B cell (primary cell): ENCODE data around the gene CTNNA2. TPM values are rescaled to one million over a fixed set of nuclear protein-coding genes. Genes with fewer than 3 reads are reported as not detected.

Source experiments
- ATAC-seq: fragments of 200-7000 bp; cut with Tn5 transposase; one replicate; pipeline ENCODE4 v1.10.0; 2021; ENCODE audit warnings: low read depth, mild to moderate bottlenecking, moderate number of reproducible peaks, moderate library complexity
- CTCF ChIA-PET: fragments of 350-600 bp; sonication (Branson Sonifier 250); formaldehyde crosslinking; loops from one replicate; lab custom pipeline; 2021; ENCODE audit warnings: antibody characterized with exemption, inconsistent platforms; lab: Charles Lee
- POLR2A ChIA-PET: fragments of 350-600 bp; sonication (Branson Sonifier 250); formaldehyde crosslinking; loops from one replicate; lab custom pipeline; 2021; ENCODE audit warnings: antibody characterized with exemption; lab: Charles Lee
- DNase-seq: peaks from one replicate; pipeline ENCODE4 v3.0.0; 2013
- H2AFZ ChIP-seq: 2 replicates; pipeline ENCODE4 v1.6.1; 2012; ENCODE audit warnings: mild to moderate bottlenecking, low read depth, low read length; ENCODE audit not compliant: insufficient read depth, poor library complexity, severe bottlenecking
- H3K27ac ChIP-seq, 2 donors: 1 replicate in 1 of 2; 2 replicates in 1 of 2; pipeline ENCODE4 v1.5.1; 2012 to 2013; ENCODE audit warnings: low read length in 2 of 2, mild to moderate bottlenecking in 2 of 2, moderate library complexity in 1 of 2
- H3K27me3 ChIP-seq, 4 experiments: fragments of 200-600 bp in 1 of 4; sonication (generic) in 1 of 4; replicated peaks in 1 of 4; 1 replicate in 2 of 4; 2 replicates in 2 of 4; pipeline versions ENCODE4 v1.6.1 to v1.7.0; 2013 to 2016; ENCODE audit warnings: low read length in 3 of 4, mild to moderate bottlenecking in 2 of 4, mixed read lengths in 1 of 4, moderate library complexity in 1 of 4; ENCODE audit not compliant: insufficient read depth in 4 of 4, control insufficient read depth in 3 of 4; ENCODE audit errors: control extremely low read depth in 1 of 4
- H3K36me3 ChIP-seq, 2 experiments: replicated peaks in 1 of 2; 1 replicate in 1 of 2; 2 replicates in 1 of 2; pipeline versions ENCODE4 v1.6.1 to v1.7.1; 2013; ENCODE audit warnings: low read length in 1 of 2; ENCODE audit not compliant: insufficient read depth in 2 of 2, control insufficient read depth in 1 of 2; ENCODE audit errors: control extremely low read depth in 1 of 2, extremely low read depth in 1 of 2
- H3K4me1 ChIP-seq, 2 donors: fragments of 200-600 bp in 1 of 2; sonication (generic) in 1 of 2; 1 replicate in 1 of 2; 2 replicates in 1 of 2; pipeline versions ENCODE4 v1.5.1 to v1.6.1; 2013 to 2017; ENCODE audit warnings: low read length in 2 of 2; ENCODE audit not compliant: control insufficient read depth in 2 of 2, insufficient read depth in 2 of 2
- H3K4me2 ChIP-seq: replicated peaks from 2 replicates; pipeline ENCODE3; 2012; ENCODE audit warnings: mild to moderate bottlenecking, low read depth, low read length; ENCODE audit not compliant: poor library complexity, severe bottlenecking
- H3K4me3 ChIP-seq, 5 experiments: fragments of 200-600 bp in 1 of 5; sonication (generic) in 1 of 5; 1 replicate in 3 of 5; 2 replicates in 2 of 5; pipeline versions ENCODE4 v1.5.1 to v1.7.0; 2011 to 2016; ENCODE audit warnings: low read length in 4 of 5, mild to moderate bottlenecking in 4 of 5, low read depth in 2 of 5, control low read depth in 1 of 5, moderate library complexity in 1 of 5; ENCODE audit not compliant: insufficient read depth in 1 of 5; ENCODE audit errors: control extremely low read depth in 1 of 5, extremely low read depth in 1 of 5
- H3K79me2 ChIP-seq: fragments of 200-600 bp; sonication (generic); one replicate; pipeline ENCODE4 v1.6.0; 2016; ENCODE audit warnings: low read length; ENCODE audit not compliant: control insufficient read depth, insufficient read depth
- H3K9ac ChIP-seq: fragments of 200-600 bp; sonication (generic); 2 replicates; pipeline ENCODE4 v1.6.1; 2017; ENCODE audit warnings: mild to moderate bottlenecking, low read length, moderate library complexity
- H3K9me3 ChIP-seq, 3 donors: one replicate each; pipeline versions ENCODE4 v1.6.1 to v1.7.1; 2013; ENCODE audit warnings: low read length in 2 of 3; ENCODE audit not compliant: control insufficient read depth in 2 of 3, insufficient read depth in 1 of 3; ENCODE audit errors: control extremely low read depth in 1 of 3
- H4K20me1 ChIP-seq: 2 replicates; pipeline ENCODE4 v1.6.0; 2012; ENCODE audit warnings: mild to moderate bottlenecking, low read length; ENCODE audit not compliant: insufficient read depth, control insufficient read depth, poor library complexity, severe bottlenecking
- H3K27ac Mint-ChIP-seq: one replicate; pipeline ENCODE4 v1.8.0; 2021; ENCODE audit warnings: mixed read lengths
- H3K27me3 Mint-ChIP-seq: one replicate; pipeline ENCODE4 v1.8.0; 2021; ENCODE audit warnings: mixed read lengths
- H3K4me1 Mint-ChIP-seq: one replicate; pipeline ENCODE4 v1.8.0; 2021; ENCODE audit warnings: mixed read lengths
- H3K4me3 Mint-ChIP-seq: one replicate; pipeline ENCODE4 v1.8.0; 2021; ENCODE audit warnings: mixed read lengths
- H3K9me3 Mint-ChIP-seq: one replicate; pipeline ENCODE4 v1.8.0; 2022; ENCODE audit warnings: mixed read lengths; ENCODE audit not compliant: insufficient read depth
- EZH2 ChIP-seq: IDR thresholded peaks from 2 replicates; pipeline ENCODE4 v1.6.1; 2012; ENCODE audit warnings: borderline replicate concordance, low read depth, mild to moderate bottlenecking, moderate library complexity, low read length; ENCODE audit not compliant: insufficient read depth, poor library complexity, severe bottlenecking
- WGBS: methylation state at CpG from one replicate; pipeline ENCODE4 v1.1.5; 2013; ENCODE audit warnings: missing lambda C conversion rate; ENCODE audit not compliant: insufficient coverage; 5-methylcytosine and 5-hydroxymethylcytosine counted together
- intact Hi-C: fragments of 100-400 bp; cut with micrococcal nuclease; formaldehyde crosslinking; loops from one replicate; pipeline ENCODE4 v1.10.0; 2022
- polyA plus RNA-seq: library from polyadenylated mRNA; depleted of rRNA; stranded (reverse); fragments of >200 nt; gene quantifications from 2 replicates; pipeline ENCODE4 v1.2.3, GENCODE V29; 2012
- total RNA-seq, 2 donors: library from RNA; stranded (reverse); fragments of 120-200 nt in 1 of 2; gene quantifications; 1 replicate in 1 of 2; 2 replicates in 1 of 2; pipeline versions ENCODE4 v1.2.3 to v1.2.4, GENCODE V29; 2013 to 2022
- TF ChIP-seq, protein P1 (sequence below): fragments of 200-600 bp; IDR thresholded peaks from one replicate; pipeline ENCODE4 v1.8.0; 2022; ENCODE audit warnings: antibody characterized with exemption, mild to moderate bottlenecking

CTNNA2 gene
- total and polyA plus RNA-seq, 2 donors (not counting 1 experiment from before 2014, with no cell fraction given) = not detected

DNA sequence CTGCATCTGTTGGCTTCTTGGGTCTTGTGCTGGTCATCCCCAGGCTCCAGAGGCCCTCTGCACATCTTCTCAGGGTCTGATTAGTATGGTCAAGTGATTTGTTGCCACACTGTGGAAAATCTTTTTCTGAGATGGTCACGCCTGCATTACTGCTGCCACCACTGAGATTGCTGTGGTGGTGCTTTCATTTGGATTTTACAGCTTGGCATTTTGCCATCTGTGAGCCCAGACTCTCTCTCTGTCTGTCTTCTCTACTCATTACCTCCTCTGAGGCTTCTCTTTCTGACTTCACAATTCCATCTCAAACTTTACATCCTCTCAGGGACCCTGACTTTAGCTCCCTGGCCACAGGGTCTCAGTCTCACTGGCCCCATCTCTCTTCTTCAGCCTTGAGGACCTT, 637.1 kb downstream of the CTNNA2 start:
- Histone ChIP-seq H3K9me3 (peaks cover 0 to 7% (median 0%) of the 10 kb centered on the region in 3 donors), H2AFZ (no peak overlapping the region), H3K27me3 (no peaks in the 10 kb centered on the region), H3K4me1 (no peaks in the 10 kb centered on the region), H3K4me2 (no peak overlapping the region), H3K79me2 (no peaks in the 10 kb centered on the region), H3K36me3 (no peaks in the 10 kb centered on the region), H3K4me3 (no peak overlapping the region), H4K20me1 (no peaks in the 10 kb centered on the region), H3K27ac (no peak overlapping the region), H3K9ac (no peak overlapping the region)
- Mint-ChIP-seq H3K27me3 (no peaks in the 10 kb centered on the region), H3K27ac (no peak overlapping the region), H3K9me3 (no peaks in the 10 kb centered on the region), H3K4me1 (no peaks in the 10 kb centered on the region), H3K4me3 (no peak overlapping the region)
- POLR2A ChIA-PET = no interaction called here
- ATAC-seq (no peak), DNase-seq (no peak)
- no peak for TF ChIP-seq EZH2
- TF ChIP-seq, protein P1, sequence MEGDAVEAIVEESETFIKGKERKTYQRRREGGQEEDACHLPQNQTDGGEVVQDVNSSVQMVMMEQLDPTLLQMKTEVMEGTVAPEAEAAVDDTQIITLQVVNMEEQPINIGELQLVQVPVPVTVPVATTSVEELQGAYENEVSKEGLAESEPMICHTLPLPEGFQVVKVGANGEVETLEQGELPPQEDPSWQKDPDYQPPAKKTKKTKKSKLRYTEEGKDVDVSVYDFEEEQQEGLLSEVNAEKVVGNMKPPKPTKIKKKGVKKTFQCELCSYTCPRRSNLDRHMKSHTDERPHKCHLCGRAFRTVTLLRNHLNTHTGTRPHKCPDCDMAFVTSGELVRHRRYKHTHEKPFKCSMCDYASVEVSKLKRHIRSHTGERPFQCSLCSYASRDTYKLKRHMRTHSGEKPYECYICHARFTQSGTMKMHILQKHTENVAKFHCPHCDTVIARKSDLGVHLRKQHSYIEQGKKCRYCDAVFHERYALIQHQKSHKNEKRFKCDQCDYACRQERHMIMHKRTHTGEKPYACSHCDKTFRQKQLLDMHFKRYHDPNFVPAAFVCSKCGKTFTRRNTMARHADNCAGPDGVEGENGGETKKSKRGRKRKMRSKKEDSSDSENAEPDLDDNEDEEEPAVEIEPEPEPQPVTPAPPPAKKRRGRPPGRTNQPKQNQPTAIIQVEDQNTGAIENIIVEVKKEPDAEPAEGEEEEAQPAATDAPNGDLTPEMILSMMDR = no peak
- WGBS = 83% methylated on average over 1 of the region's 1 CpG
- intact Hi-C loops = no loop called here
- CTCF ChIA-PET = no interaction called here

- Mint-ChIP-seq H3K27ac (no peak overlapping the region), H3K9me3 (no peaks in the 10 kb centered on the region), H3K27me3 (no peaks in the 10 kb centered on the region), H3K4me1 (no peaks in the 10 kb centered on the region), H3K4me3 (no peak overlapping the region)
- Histone ChIP-seq H3K79me2 (no peaks in the 10 kb centered on the region), H3K9me3 (peaks cover 0 to 7% (median 0%) of the 10 kb centered on the region in 3 donors), H3K4me3 (no peak overlapping the region), H3K27me3 (no peaks in the 10 kb centered on the region), H3K27ac (no peak overlapping the region), H3K4me1 (no peaks in the 10 kb centered on the region), H4K20me1 (no peaks in the 10 kb centered on the region), H3K4me2 (no peak overlapping the region), H3K9ac (no peak overlapping the region), H3K36me3 (no peaks in the 10 kb centered on the region), H2AFZ (no peak overlapping the region)
- intact Hi-C loops = no loop called here
- ATAC-seq (no peak), DNase-seq (no peak)
- ChIA-PET CTCF (no interaction called here), POLR2A (no interaction called here)
- TF ChIP-seq, protein P1 = no peak
- TF ChIP-seq EZH2 = no peak
Measured at GRCh38 chr2:80151248-80151647, 638.4 kb downstream of the CTNNA2 start.
